Kidney epithelial cell (primary cell): ENCODE results near the gene RHD. TPM values are rescaled to one million over a fixed set of nuclear protein-coding genes. Genes with fewer than 3 reads are reported as not detected.
"Not testable (repeated sequence)": the region's sequence is repeated elsewhere in the genome, so short reads cannot be mapped to it uniquely, and the experiment has no call there.

Experiments used
- DNase-seq: peaks from one replicate; pipeline ENCODE4 v3.0.0-alpha.2; 2010; ENCODE audit warnings: low read depth
- H3K27me3 ChIP-seq: 2 replicates; pipeline ENCODE4 v1.6.0; 2011; ENCODE audit warnings: low read length; ENCODE audit not compliant: control insufficient read depth, insufficient read depth
- H3K36me3 ChIP-seq: 2 replicates; pipeline ENCODE4 v1.5.1; 2011; ENCODE audit warnings: low read length; ENCODE audit not compliant: control insufficient read depth, insufficient read depth
- H3K4me3 ChIP-seq: 2 replicates; pipeline ENCODE4 v1.5.1; 2011; ENCODE audit warnings: low read depth, mild to moderate bottlenecking, control low read depth, low read length
- total RNA-seq: library from RNA; depleted of rRNA; stranded (reverse); fragments of >200 nt; gene quantifications from 2 replicates; pipeline ENCODE4 v1.2.3, GENCODE V29; 2015
- TF ChIP-seq, protein P1 (sequence below): IDR thresholded peaks from 2 replicates; pipeline ENCODE4 v1.5.1; 2011; ENCODE audit warnings: mild to moderate bottlenecking, moderate library complexity, low read length, control low read depth, inconsistent platforms; ENCODE audit not compliant: insufficient read depth, poor library complexity, severe bottlenecking

RHD gene
- total RNA-seq: not detected in 2 replicates

DNA sequence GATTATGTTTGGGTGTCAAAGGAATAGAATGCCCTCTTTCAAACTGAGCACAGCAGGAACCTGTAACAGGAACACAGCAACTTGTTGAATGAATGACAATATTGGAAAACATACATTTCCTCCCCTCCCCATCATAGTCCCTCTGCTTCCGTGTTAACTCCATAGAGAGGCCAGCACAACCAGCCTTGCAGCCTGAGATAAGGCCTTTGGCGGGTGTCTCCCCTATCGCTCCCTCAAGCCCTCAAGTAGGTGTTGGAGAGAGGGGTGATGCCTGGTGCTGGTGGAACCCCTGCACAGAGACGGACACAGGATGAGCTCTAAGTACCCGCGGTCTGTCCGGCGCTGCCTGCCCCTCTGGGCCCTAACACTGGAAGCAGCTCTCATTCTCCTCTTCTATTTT is at the start of gene RHD:
Gene RHD (plus strand): TSS at position 272 of the 400 bp plus-strand sequence. CDS start 39 bp downstream, at position 311.
- H3K4me3 ChIP-seq, DNase-seq, H3K27me3 ChIP-seq, H3K36me3 ChIP-seq: not testable (repeated sequence)

DNA sequence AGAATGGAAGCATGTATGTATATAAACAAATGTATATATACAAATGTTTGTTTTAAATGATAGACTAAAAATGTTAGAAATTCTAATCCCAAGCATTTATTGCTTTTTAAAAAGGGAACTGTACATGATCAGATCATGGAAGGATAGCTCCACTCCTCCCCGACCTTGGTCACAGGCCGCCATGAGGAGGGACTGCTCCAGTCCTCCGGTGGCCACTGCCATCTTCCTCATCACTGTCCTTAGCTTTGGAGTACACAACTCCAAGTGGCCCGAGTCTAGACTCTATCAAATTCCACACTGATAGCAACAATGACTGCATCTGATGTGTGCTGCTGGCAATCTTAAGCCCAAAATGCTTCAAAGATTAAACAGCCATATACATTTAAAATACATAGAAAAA is 49.7 kb upstream of the RHD start:
- H3K36me3 ChIP-seq: no peaks in the 10 kb centered on the region
- no peak for DNase-seq
- TF ChIP-seq, protein P1, sequence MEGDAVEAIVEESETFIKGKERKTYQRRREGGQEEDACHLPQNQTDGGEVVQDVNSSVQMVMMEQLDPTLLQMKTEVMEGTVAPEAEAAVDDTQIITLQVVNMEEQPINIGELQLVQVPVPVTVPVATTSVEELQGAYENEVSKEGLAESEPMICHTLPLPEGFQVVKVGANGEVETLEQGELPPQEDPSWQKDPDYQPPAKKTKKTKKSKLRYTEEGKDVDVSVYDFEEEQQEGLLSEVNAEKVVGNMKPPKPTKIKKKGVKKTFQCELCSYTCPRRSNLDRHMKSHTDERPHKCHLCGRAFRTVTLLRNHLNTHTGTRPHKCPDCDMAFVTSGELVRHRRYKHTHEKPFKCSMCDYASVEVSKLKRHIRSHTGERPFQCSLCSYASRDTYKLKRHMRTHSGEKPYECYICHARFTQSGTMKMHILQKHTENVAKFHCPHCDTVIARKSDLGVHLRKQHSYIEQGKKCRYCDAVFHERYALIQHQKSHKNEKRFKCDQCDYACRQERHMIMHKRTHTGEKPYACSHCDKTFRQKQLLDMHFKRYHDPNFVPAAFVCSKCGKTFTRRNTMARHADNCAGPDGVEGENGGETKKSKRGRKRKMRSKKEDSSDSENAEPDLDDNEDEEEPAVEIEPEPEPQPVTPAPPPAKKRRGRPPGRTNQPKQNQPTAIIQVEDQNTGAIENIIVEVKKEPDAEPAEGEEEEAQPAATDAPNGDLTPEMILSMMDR: no peak
- H3K4me3 ChIP-seq: no peak overlapping the region
- no peaks in the 10 kb centered on the region for H3K27me3 ChIP-seq

DNA sequence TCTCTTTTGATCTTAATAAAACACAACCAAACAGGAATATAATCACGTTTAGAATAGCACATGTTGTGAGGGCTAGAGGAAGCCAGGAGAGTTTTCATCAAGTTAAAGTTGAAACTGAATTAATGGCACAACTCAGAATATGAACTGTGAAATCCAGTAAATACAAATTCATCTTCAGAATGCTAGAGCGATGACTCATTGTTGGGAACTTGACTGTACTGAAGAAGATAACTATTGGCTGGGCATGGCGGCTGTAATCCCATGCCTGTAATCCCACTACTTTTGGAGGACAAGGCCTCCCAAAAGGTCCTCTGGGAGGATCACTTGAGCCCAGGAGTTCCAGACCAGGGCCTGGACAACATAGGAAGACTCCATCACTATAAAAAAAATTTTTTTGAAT is 48.8 kb upstream of the RHD start:
- TF ChIP-seq, protein P1: no peak
- Histone ChIP-seq H3K36me3 (no peaks in the 10 kb centered on the region), H3K27me3 (no peaks in the 10 kb centered on the region), H3K4me3 (no peak overlapping the region)
- no peak for DNase-seq

DNA sequence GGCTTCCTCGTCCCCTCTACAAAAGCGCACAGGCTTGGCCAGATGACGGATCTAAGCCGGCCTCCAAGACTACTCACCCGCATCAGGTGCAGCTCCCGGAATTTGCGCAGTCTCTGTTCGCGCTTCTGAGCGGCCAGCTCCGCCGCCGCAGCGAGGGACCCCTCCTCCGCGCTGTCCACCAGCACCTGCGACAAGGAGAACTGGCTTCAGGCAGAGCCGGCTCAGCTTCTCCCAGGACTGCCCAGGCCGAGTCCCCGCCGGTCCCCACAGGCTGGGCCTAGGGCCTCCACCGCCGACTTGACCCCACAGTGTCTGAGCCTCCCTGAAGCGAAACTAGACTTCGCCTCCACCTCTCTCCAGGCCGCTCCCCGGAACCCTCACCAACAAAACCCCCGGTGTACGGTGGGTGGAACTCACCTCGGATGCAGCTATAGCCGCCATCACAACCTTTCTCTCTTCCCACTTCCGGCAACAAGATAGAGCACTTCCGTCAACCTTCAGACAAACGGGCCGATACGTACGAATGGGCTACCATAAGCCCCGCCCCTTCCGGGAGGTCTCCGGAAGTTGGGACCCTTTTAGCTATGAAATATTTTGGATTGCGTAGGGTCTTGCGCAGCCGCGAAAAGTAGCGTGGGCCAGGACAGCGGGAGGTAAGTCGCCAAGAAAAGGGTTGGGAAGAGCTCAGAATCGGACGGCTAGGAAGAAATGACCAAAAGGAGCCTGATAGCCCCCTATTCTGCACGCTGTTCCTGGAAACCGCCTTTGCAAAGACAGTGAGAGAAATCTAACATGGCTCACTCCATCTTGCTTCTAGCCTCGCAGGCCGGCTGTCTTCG is 40.1 kb upstream of the RHD start, which contains the start of gene SYF2:
Gene SYF2 (minus strand): TSS at position 476 of the 839 bp plus-strand sequence. CDS start 35 bp downstream, at position 441.
- Histone ChIP-seq H3K27me3 (no peaks in the 10 kb centered on the region), H3K4me3 (peak within 1 kb of the TSS; percentile 88), H3K36me3 (no peaks in the 10 kb centered on the region)
- peak; percentile 75 for DNase-seq
- TF ChIP-seq, protein P1: no peak

DNA sequence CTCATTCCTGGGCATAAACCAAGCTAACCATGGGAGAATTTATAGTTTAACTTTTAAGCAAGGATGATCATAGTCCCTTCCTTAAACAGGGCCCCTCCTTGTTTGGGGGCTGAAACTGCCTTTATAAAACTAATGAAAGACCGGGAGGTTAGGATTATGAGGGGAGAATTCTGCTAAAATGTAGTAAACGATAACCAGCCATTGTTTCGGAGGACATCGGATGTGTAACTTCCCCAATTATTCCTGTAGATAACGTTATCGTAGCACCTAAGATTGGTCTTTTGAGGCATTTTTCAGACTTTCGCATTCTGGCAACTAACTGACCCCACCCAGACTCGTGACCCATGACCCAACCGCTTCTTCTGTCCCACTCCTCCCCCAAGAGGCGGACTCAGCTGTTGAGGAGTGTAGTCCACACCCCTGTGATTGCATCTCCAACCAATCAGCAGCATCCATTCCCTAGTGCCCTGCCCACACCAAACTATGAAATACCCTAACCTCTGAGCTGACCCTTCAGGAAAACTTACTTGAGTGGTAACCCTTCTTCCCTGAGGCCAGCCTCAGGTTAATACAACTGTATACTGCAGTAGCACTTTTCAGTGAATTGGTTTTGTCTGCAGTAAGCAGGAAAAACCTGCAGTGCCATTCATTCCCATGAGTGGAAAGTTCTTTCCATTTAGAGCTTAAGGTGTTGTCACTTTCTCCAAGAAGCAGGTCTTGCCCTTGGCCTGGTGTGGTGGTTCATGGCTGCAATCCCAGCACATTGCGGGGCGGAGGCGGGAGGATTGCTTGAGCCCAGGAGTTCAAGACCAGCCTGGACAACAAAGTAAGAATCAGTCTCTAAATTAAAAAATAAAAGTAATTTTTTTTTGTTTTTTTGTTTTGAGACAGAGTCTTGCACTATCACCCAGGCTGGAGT is 39.2 kb upstream of the RHD start:
- DNase-seq: peak; percentile 56
- Histone ChIP-seq H3K27me3 (no peaks in the 10 kb centered on the region), H3K4me3 (peak overlapping the region; percentile 88), H3K36me3 (no peaks in the 10 kb centered on the region)
- TF ChIP-seq, protein P1: no peak

GRCh38 chr1:25235411-25235810 is 36.9 kb upstream of the RHD start:
- not testable (repeated sequence) for H3K27me3 ChIP-seq, H3K4me3 ChIP-seq, H3K36me3 ChIP-seq, DNase-seq

DNA sequence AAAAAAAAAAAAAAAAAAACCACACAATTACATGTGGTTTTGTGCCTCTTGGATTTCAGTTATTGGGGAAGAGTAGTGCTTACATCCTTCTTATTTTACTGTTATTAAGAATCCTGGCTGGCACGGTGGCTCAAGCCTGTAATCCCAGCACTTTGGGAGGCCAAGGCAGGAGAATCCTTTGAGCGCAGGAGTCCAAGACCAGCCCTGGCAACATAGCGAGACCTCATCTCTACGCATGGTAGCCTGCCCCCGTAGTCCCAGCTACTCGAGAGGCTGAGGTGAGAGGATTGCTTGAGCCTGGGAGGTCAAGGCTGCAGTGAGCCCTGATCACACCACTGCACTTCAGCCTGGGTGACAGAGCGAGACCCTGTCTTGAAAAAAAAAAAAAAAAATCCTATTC is 36.0 kb upstream of the RHD start:
- not testable (repeated sequence) for H3K27me3 ChIP-seq, DNase-seq, H3K36me3 ChIP-seq, H3K4me3 ChIP-seq
